Tibial nerve (tissue), 4 donors: ENCODE measurements around the gene SH3RF3. TPM values are rescaled to one million over a fixed set of nuclear protein-coding genes. Genes with fewer than 3 reads are reported as not detected.

Source experiments
- DNase-seq, 2 donors: peaks; one replicate each; pipeline ENCODE4 v3.0.0-alpha.2; 2019; ENCODE audit warnings: low spot score in 2 of 2
- H3K27ac ChIP-seq, 4 donors: fragments of 200-600 bp; sonication (generic) in 3 of 4; one replicate each; pipeline ENCODE4 v1.5.1; 2017 to 2019; ENCODE audit warnings: mild to moderate bottlenecking in 1 of 4
- H3K27me3 ChIP-seq, 2 donors: fragments of 200-600 bp; sonication (generic) in 1 of 2; one replicate each; pipeline versions ENCODE4 v1.5.1 to v1.6.0; 2017 to 2019
- H3K36me3 ChIP-seq, 3 donors: fragments of 200-600 bp; sonication (generic); one replicate each; pipeline ENCODE4 v1.5.1; 2018 to 2019
- H3K4me1 ChIP-seq, 4 donors: fragments of 200-600 bp; sonication (generic) in 3 of 4; one replicate each; pipeline ENCODE4 v1.5.1; 2017 to 2019
- H3K4me3 ChIP-seq, 4 donors: fragments of 200-600 bp; sonication (generic) in 3 of 4; one replicate each; pipeline ENCODE4 v1.5.1; 2017 to 2019; ENCODE audit warnings: mild to moderate bottlenecking in 1 of 4, moderate library complexity in 1 of 4
- H3K9me3 ChIP-seq, 4 donors: fragments of 200-600 bp; sonication (generic) in 3 of 4; one replicate each; pipeline ENCODE4 v1.5.1; 2017 to 2019
- CTCF ChIP-seq, 5 experiments: fragments of 200-600 bp in 3 of 5; fragments of 450-650 bp in 2 of 5; sonication (generic) in 3 of 5; IDR thresholded peaks; one replicate each; pipeline ENCODE4 v1.5.1; 2016 to 2019; ENCODE audit warnings: antibody characterized with exemption in 5 of 5, mild to moderate bottlenecking in 3 of 5, moderate library complexity in 2 of 5
- EP300 ChIP-seq, 2 donors: sonication (generic); formaldehyde crosslinking; IDR thresholded peaks; one replicate each; pipeline ENCODE4 v1.6.1; 2017; ENCODE audit warnings: antibody characterized with exemption in 2 of 2, mild to moderate bottlenecking in 1 of 2
- POLR2A ChIP-seq, 2 donors: fragments of 450-650 bp; IDR thresholded peaks; one replicate each; pipeline ENCODE4 v1.6.1; 2017; ENCODE audit warnings: antibody characterized with exemption in 2 of 2, mild to moderate bottlenecking in 2 of 2, moderate library complexity in 2 of 2
- WGBS, 2 donors: methylation state at CpG; one replicate each; pipeline ENCODE4 v1.1.5; 2018; 5-methylcytosine and 5-hydroxymethylcytosine counted together
- total RNA-seq, 4 donors: library from RNA; depleted of rRNA; stranded (reverse); fragments of >200 nt; gene quantifications; one replicate each; pipeline ENCODE4 v1.1.0, GENCODE V29; 2016

Gene SH3RF3
- total RNA-seq, 4 donors from 2014 or later: 6.9 to 18.0 (median 11.4) TPM

- Histone ChIP-seq H3K4me1 (no peaks in the 10 kb centered on the region), H3K27me3 (no peaks in the 10 kb centered on the region), H3K9me3 (no peaks in the 10 kb centered on the region), H3K4me3 (no peak overlapping the region), H3K27ac (no peak overlapping the region), H3K36me3 (peaks cover 0 to 6% (median 0%) of the 10 kb centered on the region in 3 donors)
- TF ChIP-seq CTCF (IDR thresholded peaks at IDR 0.05) (no peak), POLR2A (IDR thresholded peaks at IDR 0.05) (no peak)
- WGBS, 2 donors: 84 to 85% methylated on average over 7 of the region's 7 CpGs
- no peak for DNase-seq
Measured at GRCh38 chr2:109400102-109400501, 271.1 kb downstream of the SH3RF3 start.

- 71 to 72% methylated on average over 3 of the region's 3 CpGs for whole genome bisulfite sequencing, 2 donors
- Histone ChIP-seq H3K27me3 (no peaks in the 10 kb centered on the region), H3K9me3 (no peaks in the 10 kb centered on the region), H3K4me3 (no peak overlapping the region), H3K4me1 (no peaks in the 10 kb centered on the region), H3K36me3 (peaks cover 0 to 6% (median 0%) of the 10 kb centered on the region in 3 donors), H3K27ac (no peak overlapping the region)
- TF ChIP-seq CTCF (IDR thresholded peaks at IDR 0.05) (no peak), POLR2A (IDR thresholded peaks at IDR 0.05) (no peak), EP300 (IDR thresholded peaks at IDR 0.05) (no peak)
- DNase-seq: no peak
Measured at GRCh38 chr2:109401370-109401769, 272.4 kb downstream of the SH3RF3 start.

- Histone ChIP-seq H3K4me1 (no peaks in the 10 kb centered on the region), H3K4me3 (no peak overlapping the region), H3K27me3 (no peaks in the 10 kb centered on the region), H3K27ac (no peak overlapping the region), H3K9me3 (no peaks in the 10 kb centered on the region), H3K36me3 (peaks cover 0 to 6% (median 0%) of the 10 kb centered on the region in 3 donors)
- 63 to 73% methylated on average over 8 of the region's 8 CpGs for WGBS, 2 donors
- no peak for TF ChIP-seq CTCF (IDR thresholded peaks at IDR 0.05)
- no peak for TF ChIP-seq EP300 (IDR thresholded peaks at IDR 0.05)
- no peak for TF ChIP-seq POLR2A (IDR thresholded peaks at IDR 0.05)
- no peak for DNase-seq
Measured at GRCh38 chr2:109402180-109402579, 273.2 kb downstream of the SH3RF3 start.

- no peak overlapping the region for H3K4me3 ChIP-seq
Measured at GRCh38 chr2:109402980-109403840, 274.2 kb downstream of the SH3RF3 start.

More at GRCh38 chr2:109402980-109403840, 274.2 kb downstream of the SH3RF3 start:
- no peak for DNase-seq
- no peak for TF ChIP-seq CTCF (IDR thresholded peaks at IDR 0.05)
- no peak for TF ChIP-seq EP300 (IDR thresholded peaks at IDR 0.05)
- no peak for TF ChIP-seq POLR2A (IDR thresholded peaks at IDR 0.05)
- 52 to 73% methylated on average over 17 of the region's 17 CpGs for WGBS, 2 donors
- H3K27ac ChIP-seq: no peak overlapping the region
- no peaks in the 10 kb centered on the region for H3K4me1 ChIP-seq
- no peaks in the 10 kb centered on the region for H3K27me3 ChIP-seq
- H3K9me3 ChIP-seq: no peaks in the 10 kb centered on the region
- peaks cover 0 to 6% (median 0%) of the 10 kb centered on the region in 3 donors for H3K36me3 ChIP-seq
